DMS53 treated with DMSO at 0.1 percent for 48 hours (cell line): ENCODE results near the gene BTBD10.

ENCODE experiments used
- DNase-seq: peaks from one replicate; lab custom pipeline; 2025; ENCODE audit not compliant: unreplicated experiment; lab: John Stamatoyannopoulos, UW

The BTBD10 gene

GRCh38 chr11:13339195-13340153 is 123.5 kb downstream of the BTBD10 start:
- DNase-seq, result peak; percentile 60

GRCh38 chr11:13338427-13339069 is 124.5 kb downstream of the BTBD10 start:
- peak; percentile 67 for DNase-seq

- peak; percentile 67 for DNase-seq
Observed at GRCh38 chr11:13338019-13338426, 125.0 kb downstream of the BTBD10 start.
